ENCODE data around the gene PIKFYVE.
"Not testable (repeated sequence)": the region's sequence is repeated elsewhere in the genome, so short reads cannot be mapped to it uniquely, and the experiment has no call there.

Gene PIKFYVE

GRCh38 chr2:208363485-208363884 lies 97.4 kb downstream of the PIKFYVE start:
- DNase-seq (ENCODE audit: low read depth), result no peak

GRCh38 chr2:208366215-208367127 lies 100.4 kb downstream of the PIKFYVE start:
- DNase-seq (ENCODE audit: low read depth), result no peak

GRCh38 chr2:208369091-208369490 lies 103.0 kb downstream of the PIKFYVE start:
- DNase-seq (ENCODE audit: low read depth), result no peak

GRCh38 chr2:208370881-208371633 lies 105.0 kb downstream of the PIKFYVE start:
- no peak for DNase-seq (ENCODE audit: low read depth)

- no peak for DNase-seq (ENCODE audit: low read depth)
Observed at GRCh38 chr2:208371634-208371935, 105.5 kb downstream of the PIKFYVE start.

GRCh38 chr2:208373460-208374089 lies 107.5 kb downstream of the PIKFYVE start:
- DNase-seq (ENCODE audit: low read depth), result no peak

- no peak for DNase-seq (ENCODE audit: low read depth)
Observed at GRCh38 chr2:208375491-208376068, 109.5 kb downstream of the PIKFYVE start.

GRCh38 chr2:208377344-208377860 lies 111.3 kb downstream of the PIKFYVE start:
- DNase-seq (ENCODE audit: low read depth), result not testable (repeated sequence)

GRCh38 chr2:208379192-208379591 lies 113.1 kb downstream of the PIKFYVE start:
- DNase-seq (ENCODE audit: low read depth), result no peak

GRCh38 chr2:208384637-208385036 lies 118.6 kb downstream of the PIKFYVE start:
- DNase-seq (ENCODE audit: low read depth), result no peak

GRCh38 chr2:208386541-208386940 lies 120.5 kb downstream of the PIKFYVE start:
- DNase-seq (ENCODE audit: low read depth), result no peak

- DNase-seq (ENCODE audit: low read depth), result no peak
Observed at GRCh38 chr2:208389940-208390339, 123.9 kb downstream of the PIKFYVE start.

GRCh38 chr2:208392300-208392699 lies 126.2 kb downstream of the PIKFYVE start:
- DNase-seq (ENCODE audit: low read depth), result no peak

GRCh38 chr2:208396796-208397195 lies 130.7 kb downstream of the PIKFYVE start:
- not testable (repeated sequence) for DNase-seq (ENCODE audit: low read depth)

- DNase-seq (ENCODE audit: low read depth), result no peak
Observed at GRCh38 chr2:208399201-208399600, 133.1 kb downstream of the PIKFYVE start.

GRCh38 chr2:208406474-208407451 lies 140.7 kb downstream of the PIKFYVE start, which contains the start of gene PTH2R:
Gene PTH2R (plus strand): TSS chr2:208406792. CDS start chr2:208407044, 252 bp downstream.
- no peak for DNase-seq (ENCODE audit: low read depth)

- DNase-seq (ENCODE audit: low read depth), result no peak
Observed at GRCh38 chr2:208407667-208408066, 141.6 kb downstream of the PIKFYVE start.
